ENCODE data around the gene ATG7.

The ATG7 gene

GRCh38 chr3:11539218-11539617, 267.0 kb downstream of the ATG7 start:
- DNase-seq, result no peak
- H3K9ac ChIP-seq (ENCODE audit: low read length), result no peak overlapping the region
- H3K79me2 ChIP-seq (ENCODE audit: low read length), result no peaks in the 10 kb centered on the region
- no peak overlapping the region for H3K27ac ChIP-seq (ENCODE audit: low read length)
- H3K9me3 ChIP-seq (replicated peaks; ENCODE audit: insufficient read depth, low read length), result no peaks in the 10 kb centered on the region
- no peaks in the 10 kb centered on the region for H3K4me1 ChIP-seq (ENCODE audit: low read length)
- no peaks in the 10 kb centered on the region for H3K36me3 ChIP-seq (replicated peaks; ENCODE audit: insufficient read depth, low read length)
- H4K20me1 ChIP-seq (ENCODE audit: insufficient read depth, low read length), result no peaks in the 10 kb centered on the region
- no peak overlapping the region for H3K4me3 ChIP-seq (ENCODE audit: low read length)
- no peaks in the 10 kb centered on the region for H3K9me2 ChIP-seq (replicated peaks; ENCODE audit: insufficient read depth, low read length)
- H3K4me2 ChIP-seq (ENCODE audit: low read depth, low read length), result no peak overlapping the region
- H3F3A ChIP-seq (ENCODE audit: insufficient read depth, low read length), result no peaks in the 10 kb centered on the region
- no peaks in the 10 kb centered on the region for H3K27me3 ChIP-seq (replicated peaks; ENCODE audit: insufficient read depth, low read length)
- no peak for TF ChIP-seq CTCF (IDR thresholded peaks at IDR 0.05; ENCODE audit: low read length)
- no peak for TF ChIP-seq EZH2phosphoT487 (IDR thresholded peaks at IDR 0.05; ENCODE audit: low read length)
- TF ChIP-seq EZH2 (optimal IDR thresholded peaks at IDR 0.05; ENCODE audit: low read depth, low read length), result no peak
- no peak overlapping the region for H2AFZ ChIP-seq (ENCODE audit: low read length)

- Histone ChIP-seq H3K4me1 (ENCODE audit: low read length) (no peaks in the 10 kb centered on the region), H3K4me2 (ENCODE audit: low read depth, low read length) (no peak overlapping the region), H3K27ac (ENCODE audit: low read length) (no peak overlapping the region), H3K27me3 (replicated peaks; ENCODE audit: insufficient read depth, low read length) (no peaks in the 10 kb centered on the region), H3K79me2 (ENCODE audit: low read length) (no peaks in the 10 kb centered on the region), H3K9me3 (replicated peaks; ENCODE audit: insufficient read depth, low read length) (no peaks in the 10 kb centered on the region), H3K4me3 (ENCODE audit: low read length) (no peak overlapping the region), H3K9me2 (replicated peaks; ENCODE audit: insufficient read depth, low read length) (no peaks in the 10 kb centered on the region), H3K36me3 (replicated peaks; ENCODE audit: insufficient read depth, low read length) (no peaks in the 10 kb centered on the region), H2AFZ (ENCODE audit: low read length) (no peak overlapping the region), H3K9ac (ENCODE audit: low read length) (no peak overlapping the region), H3F3A (ENCODE audit: insufficient read depth, low read length) (no peaks in the 10 kb centered on the region), H4K20me1 (ENCODE audit: insufficient read depth, low read length) (no peaks in the 10 kb centered on the region)
- no peak for TF ChIP-seq EZH2 (optimal IDR thresholded peaks at IDR 0.05; ENCODE audit: low read depth, low read length)
- TF ChIP-seq CTCF (IDR thresholded peaks at IDR 0.05; ENCODE audit: low read length), result no peak
- no peak for TF ChIP-seq EZH2phosphoT487 (IDR thresholded peaks at IDR 0.05; ENCODE audit: low read length)
- no peak for DNase-seq
Measured at GRCh38 chr3:11539677-11540076, 267.5 kb downstream of the ATG7 start.

- no peaks in the 10 kb centered on the region for H3K4me1 ChIP-seq (ENCODE audit: low read length)
- no peaks in the 10 kb centered on the region for H3K9me3 ChIP-seq (replicated peaks; ENCODE audit: insufficient read depth, low read length)
- no peaks in the 10 kb centered on the region for H4K20me1 ChIP-seq (ENCODE audit: insufficient read depth, low read length)
- no peaks in the 10 kb centered on the region for H3F3A ChIP-seq (ENCODE audit: insufficient read depth, low read length)
- no peak for TF ChIP-seq CTCF (IDR thresholded peaks at IDR 0.05; ENCODE audit: low read length)
- no peak for TF ChIP-seq EZH2phosphoT487 (IDR thresholded peaks at IDR 0.05; ENCODE audit: low read length)
- TF ChIP-seq EZH2 (optimal IDR thresholded peaks at IDR 0.05; ENCODE audit: low read depth, low read length), result no peak
- no peaks in the 10 kb centered on the region for H3K27me3 ChIP-seq (replicated peaks; ENCODE audit: insufficient read depth, low read length)
- H3K9ac ChIP-seq (ENCODE audit: low read length), result no peak overlapping the region
- no peaks in the 10 kb centered on the region for H3K79me2 ChIP-seq (ENCODE audit: low read length)
- no peak overlapping the region for H3K27ac ChIP-seq (ENCODE audit: low read length)
- no peak overlapping the region for H2AFZ ChIP-seq (ENCODE audit: low read length)
- no peak overlapping the region for H3K4me2 ChIP-seq (ENCODE audit: low read depth, low read length)
- no peak overlapping the region for H3K4me3 ChIP-seq (ENCODE audit: low read length)
- no peaks in the 10 kb centered on the region for H3K9me2 ChIP-seq (replicated peaks; ENCODE audit: insufficient read depth, low read length)
- DNase-seq, result no peak
- no peaks in the 10 kb centered on the region for H3K36me3 ChIP-seq (replicated peaks; ENCODE audit: insufficient read depth, low read length)
Measured at GRCh38 chr3:11541321-11542303, 269.4 kb downstream of the ATG7 start.

Data from MM.1S (cell line).